HG03457 (cell line): Measurements from ENCODE around the gene QKI.
"Not testable (repeated sequence)": the region's sequence is repeated elsewhere in the genome, so short reads cannot be mapped to it uniquely, and the experiment has no call there.

Experiments used
- ATAC-seq: cut with Tn5 transposase; IDR thresholded peaks from one replicate; pipeline ENCODE4 v1.9.1; 2021; ENCODE audit warnings: moderate number of reproducible peaks; ENCODE audit not compliant: unreplicated experiment

The QKI gene

DNA sequence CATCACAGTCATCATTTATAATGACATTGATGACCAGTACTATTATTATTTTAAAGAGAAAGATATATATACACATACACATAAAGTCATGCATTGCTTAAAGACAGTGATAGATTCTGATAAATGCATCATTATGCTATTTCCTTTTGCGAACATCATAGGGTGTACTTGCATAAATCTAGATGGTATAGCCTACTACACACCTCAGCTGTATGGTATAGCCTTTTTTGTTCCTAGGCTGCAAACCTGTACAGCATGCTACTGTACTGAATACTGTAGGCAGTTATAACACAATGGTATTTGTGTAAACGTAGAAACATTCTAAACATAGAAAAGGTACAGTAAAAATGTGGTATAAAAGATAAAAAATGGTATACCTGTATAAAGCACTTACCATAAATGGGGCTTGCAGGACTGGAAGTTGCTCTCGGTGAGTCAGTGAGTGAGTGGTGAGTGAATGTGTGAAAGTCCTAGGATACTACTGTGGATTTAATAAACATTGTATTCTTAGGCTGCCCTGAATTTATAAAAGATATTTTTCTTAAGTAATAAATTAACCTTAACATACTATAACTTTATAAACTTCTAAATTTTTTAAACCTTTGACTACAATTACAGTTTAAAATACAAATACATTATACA, 23.9 kb downstream of the QKI start:
- ATAC-seq, result no peak

DNA sequence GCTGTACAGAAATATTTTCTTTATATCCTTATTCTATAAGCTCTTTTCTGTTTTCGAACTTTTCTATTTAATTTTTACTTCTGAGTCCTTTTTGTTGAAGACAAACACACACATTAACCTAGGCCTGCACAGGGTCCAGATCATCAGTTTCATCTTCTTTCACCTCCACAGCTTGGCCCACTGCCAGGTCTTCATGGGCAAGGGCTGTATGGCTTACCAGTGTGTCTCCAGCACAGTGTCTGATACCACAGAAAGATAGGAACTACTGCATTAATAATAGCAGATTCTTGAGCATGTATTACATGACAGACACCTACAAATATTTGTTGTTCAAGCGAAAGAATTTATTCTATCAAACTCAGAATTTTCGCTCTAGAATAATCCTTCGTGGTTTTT, 24.4 kb downstream of the QKI start:
- ATAC-seq, result no peak

DNA sequence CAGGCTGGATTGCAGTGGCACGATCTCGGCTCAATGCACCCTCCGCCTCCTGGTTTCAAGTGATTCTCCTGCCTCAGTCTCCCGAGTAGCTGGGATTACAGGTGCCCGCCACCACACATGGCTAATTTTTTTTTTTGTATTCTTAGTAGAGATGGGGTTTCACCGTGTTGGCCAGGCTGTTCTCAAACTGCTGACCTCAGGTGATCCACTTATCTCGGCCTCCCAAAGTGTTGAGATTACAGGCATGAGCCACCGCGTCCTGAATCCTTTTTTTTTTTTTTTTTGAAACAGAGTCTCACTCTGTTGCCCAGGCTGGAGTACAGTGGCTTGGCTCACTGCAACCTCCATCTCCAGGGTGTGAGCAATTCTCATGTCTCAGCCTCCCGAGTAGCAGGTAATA, 24.9 kb downstream of the QKI start:
- ATAC-seq, result not testable (repeated sequence)

DNA sequence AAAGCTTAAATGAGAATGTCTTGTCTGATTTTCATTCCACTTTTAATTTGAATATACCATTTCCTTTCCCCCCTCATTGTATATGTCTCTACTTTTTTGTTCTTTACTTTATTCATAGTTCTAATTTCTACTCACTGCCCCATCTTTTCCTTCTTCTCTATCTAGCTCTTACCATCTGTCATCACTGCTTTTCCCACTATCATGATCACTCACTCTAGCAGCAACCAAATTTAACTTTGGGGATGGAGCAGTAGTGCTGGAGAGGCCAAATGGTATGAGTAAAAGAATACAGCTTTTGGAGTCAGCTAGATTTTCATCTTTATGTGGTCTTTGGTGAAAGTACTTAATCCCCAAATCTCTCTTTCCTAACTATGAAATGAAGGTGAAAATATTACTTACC, 25.5 kb downstream of the QKI start:
- no peak for ATAC-seq

- no peak for ATAC-seq
Observed at GRCh38 chr6:163442336-163442735, 27.8 kb downstream of the QKI start.

- ATAC-seq, result no peak
Observed at GRCh38 chr6:163444077-163444476, 29.6 kb downstream of the QKI start.

DNA sequence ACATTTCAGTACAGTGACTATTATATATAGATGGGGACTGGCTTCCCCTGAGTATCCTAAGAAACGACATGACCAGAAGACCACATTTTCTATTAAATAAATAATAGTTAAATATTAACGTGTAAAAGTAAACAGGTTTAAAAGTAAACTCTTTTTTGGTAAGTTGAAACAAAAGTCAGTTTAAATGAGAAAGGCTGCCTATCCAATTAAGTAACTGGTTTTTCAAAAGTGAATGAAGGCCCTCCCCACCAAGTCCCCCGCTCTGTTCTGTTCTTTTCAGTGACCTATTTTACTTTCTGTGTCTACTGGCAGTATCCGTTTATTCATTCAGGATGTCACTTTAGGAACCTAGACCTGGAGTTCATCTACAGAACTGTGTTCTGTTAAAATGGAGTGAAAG, 32.0 kb downstream of the QKI start:
- no peak for ATAC-seq

GRCh38 chr6:163449076-163449475, 34.6 kb downstream of the QKI start:
- no peak for ATAC-seq

DNA sequence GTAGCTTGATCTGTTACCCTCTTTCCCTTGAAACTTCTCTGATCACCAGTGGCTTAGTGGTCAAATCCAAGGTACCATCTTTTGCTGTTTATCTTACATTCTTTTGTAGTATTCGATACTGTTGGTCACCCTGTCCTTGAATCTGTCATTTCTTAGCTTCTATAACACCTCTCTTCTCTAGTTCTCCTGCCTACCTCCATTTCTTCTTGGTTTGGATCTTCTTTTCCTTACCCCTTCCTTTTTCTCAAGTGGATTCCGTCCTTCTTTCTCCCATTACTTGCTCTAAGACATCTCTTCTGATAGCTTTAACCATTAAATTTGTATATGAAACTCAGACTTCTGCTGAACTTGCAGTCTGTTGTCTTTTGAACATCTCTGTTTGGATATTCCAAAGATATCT, 39.9 kb downstream of the QKI start:
- no peak for ATAC-seq

- ATAC-seq, result no peak
Observed at GRCh38 chr6:163455552-163455951, 41.0 kb downstream of the QKI start.

DNA sequence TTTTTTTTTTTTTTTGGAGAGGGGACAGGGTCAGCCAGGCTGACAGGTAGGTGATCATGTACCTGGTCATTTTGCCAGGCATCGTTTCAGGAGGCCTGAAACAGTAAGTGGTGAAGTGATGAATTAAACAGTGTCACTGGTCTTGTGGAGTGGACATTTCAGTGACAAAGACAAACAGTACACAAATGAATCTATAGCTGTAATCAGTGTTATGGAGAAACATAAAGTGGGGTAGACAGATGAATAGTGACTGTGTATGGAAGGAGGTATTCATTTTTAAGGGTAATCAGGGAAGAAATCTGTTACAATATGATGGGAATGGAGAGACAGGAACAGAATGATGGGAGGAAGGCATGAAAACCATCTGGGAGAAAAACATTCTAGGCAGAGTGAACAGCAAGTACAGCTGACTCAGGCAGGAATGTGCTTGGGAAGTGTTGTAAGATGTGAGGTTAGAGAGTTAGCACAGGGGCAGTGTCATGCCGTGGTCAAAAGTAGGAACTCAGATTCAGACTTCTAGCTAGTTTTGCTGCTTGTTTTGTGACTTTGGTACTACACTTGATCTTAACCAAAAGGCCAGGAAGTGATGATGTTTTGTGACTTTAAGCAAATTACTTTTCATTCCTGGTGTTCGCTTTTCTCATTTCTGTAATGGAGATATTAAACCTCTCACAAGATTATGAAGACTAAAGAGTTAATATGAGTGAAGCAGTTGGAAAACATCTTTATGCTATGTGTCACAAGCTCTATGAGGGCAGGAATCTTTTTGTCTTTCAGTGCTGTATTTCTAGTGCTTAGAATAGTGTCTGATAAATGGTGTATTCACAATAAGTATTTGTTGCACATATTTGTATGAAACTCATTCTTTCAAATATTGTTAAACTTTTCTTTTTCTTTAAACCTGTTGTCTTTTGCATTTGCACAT, 43.4 kb downstream of the QKI start:
- no peak for ATAC-seq

GRCh38 chr6:163459007-163459406, 44.5 kb downstream of the QKI start:
- no peak for ATAC-seq

DNA sequence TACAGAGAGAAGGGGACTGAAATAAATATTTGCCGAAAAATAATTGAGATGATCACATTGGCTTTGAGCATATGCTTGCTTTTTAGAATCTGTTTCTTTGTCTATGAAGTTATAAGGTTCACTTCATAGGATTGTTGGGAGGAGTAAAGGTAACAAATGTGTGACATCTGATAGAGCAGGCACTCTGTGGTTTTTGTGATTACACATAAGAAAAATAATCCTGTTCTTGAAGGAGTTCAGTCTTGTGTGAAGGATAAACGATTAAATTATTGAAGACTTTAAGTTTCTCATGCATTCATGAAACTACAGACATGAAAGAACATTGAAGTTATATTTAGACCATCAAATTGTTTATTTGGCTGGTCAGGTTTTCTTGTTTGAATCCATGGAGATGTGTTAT, 45.0 kb downstream of the QKI start:
- no peak for ATAC-seq

- ATAC-seq, result peak; percentile 89
Observed at GRCh38 chr6:163460307-163460782, 45.8 kb downstream of the QKI start.

DNA sequence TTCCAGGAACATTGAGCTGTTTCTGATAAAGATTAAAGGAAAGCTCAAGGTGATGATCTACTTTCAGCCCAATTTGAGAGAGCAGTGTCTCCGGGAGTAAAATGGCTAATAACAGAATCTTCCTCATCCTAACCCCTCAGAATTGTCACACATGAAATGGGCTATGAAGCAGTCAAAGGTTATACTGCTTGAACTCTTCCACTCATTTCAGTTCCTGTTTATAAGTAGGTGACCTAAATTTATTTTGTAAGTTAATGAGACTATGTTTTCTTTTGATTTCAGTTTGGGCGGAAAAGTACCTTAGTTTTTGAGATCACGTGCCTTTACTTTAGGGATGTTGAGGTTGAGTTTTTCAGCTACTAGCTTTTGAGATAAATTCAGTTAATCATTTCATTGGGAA, 47.2 kb downstream of the QKI start:
- ATAC-seq, result no peak

GRCh38 chr6:163463180-163463579, 48.7 kb downstream of the QKI start:
- no peak for ATAC-seq

- ATAC-seq, result no peak
Observed at GRCh38 chr6:163463795-163464194, 49.3 kb downstream of the QKI start.

DNA sequence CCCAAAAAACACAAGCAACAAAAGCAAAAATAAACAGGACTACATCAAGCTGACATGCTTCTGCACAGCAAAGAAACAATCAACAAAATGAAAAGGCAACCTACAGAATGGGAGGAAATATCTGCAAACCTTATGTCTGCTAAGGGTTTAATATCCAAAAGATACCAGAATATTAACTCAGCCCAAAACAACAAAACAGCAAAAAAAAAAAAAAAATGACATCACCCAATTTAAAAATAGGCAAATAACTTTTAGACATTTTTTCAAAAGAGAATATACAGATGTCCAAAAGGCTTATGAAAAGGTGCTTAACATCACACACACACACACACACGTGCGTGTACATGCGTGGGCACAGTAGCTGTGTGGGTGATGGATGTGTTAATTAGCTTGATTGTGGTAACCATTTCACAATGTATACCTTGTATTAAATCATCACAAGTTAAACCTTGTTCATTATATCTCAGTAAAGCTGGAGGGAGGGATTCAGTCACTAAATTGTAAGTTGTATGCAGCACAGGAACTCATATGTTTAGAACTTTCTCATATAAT, 52.4 kb downstream of the QKI start:
- ATAC-seq, result no peak

GRCh38 chr6:163468738-163469137, 54.2 kb downstream of the QKI start:
- ATAC-seq, result no peak

DNA sequence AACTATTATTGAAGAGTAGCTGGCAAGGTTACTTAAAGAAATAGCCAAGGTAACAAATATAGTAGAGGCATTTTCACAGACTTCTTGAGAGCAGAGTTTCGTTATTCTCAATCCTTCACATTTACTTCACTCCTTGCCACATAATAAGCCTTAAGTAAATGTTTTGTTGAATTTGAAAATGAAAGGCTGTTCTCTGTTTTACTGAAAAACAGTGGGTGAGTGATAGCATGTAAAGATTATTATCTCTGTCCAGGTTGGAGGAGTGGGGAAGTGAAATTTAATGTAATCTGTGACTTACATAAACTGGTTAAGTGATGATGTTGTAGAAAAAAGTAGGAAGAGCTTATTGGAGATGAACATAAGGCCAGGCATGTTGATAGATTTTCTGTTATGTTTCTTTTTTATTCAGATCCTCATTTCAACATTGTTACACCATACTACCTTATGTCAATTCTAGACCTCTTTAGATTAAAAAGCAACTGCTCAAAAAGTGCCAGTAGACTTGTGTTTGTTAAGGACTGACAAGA, 55.0 kb downstream of the QKI start:
- no peak for ATAC-seq

DNA sequence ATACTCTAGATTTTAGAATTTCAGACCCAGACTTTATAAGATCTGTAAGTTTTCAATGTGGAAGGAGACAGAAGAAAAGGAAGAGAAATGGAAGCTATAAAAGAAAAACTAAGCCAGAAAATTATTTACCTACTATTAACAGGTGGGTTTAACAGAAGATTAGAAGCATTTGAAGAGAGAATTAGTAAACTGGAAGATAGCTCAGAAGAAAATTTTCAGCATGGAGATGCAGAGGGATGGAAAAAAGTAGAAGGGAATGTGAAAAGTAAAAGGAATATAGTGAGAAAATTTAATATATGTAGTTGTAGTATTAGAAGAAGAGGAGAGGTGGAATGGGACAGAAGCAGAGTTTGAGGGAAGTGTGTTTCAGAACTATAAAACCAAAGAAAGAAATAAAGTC, 56.1 kb downstream of the QKI start:
- ATAC-seq, result no peak

GRCh38 chr6:163474581-163474980, 60.1 kb downstream of the QKI start:
- no peak for ATAC-seq
